SK-N-SH treated with all-trans-retinoic acid at 6 μM for 48 hours (cell line): ENCODE results near the gene LMNA.

Experiments used
- PPARA ChIP-seq: fragments of 250-450 bp; sonication (Bioruptor Pico); IDR thresholded peaks from 2 replicates; pipeline ENCODE4 v1.5.0; 2020; ENCODE audit warnings: mild to moderate bottlenecking, borderline replicate concordance
- ZFP3 ChIP-seq: fragments of 250-450 bp; sonication (Bioruptor Pico); IDR thresholded peaks from 2 replicates; pipeline ENCODE4 v1.5.0; 2020; ENCODE audit warnings: mild to moderate bottlenecking, moderate library complexity
- ZNF70 ChIP-seq: fragments of 450-650 bp; formaldehyde crosslinking; IDR thresholded peaks from 2 replicates; pipeline ENCODE4 v1.5.0; 2020; ENCODE audit warnings: mild to moderate bottlenecking, moderate library complexity

GRCh38 chr1:156134716-156135435, 20.4 kb downstream of the LMNA start:
- no peak for TF ChIP-seq ZNF70 (CRISPR knock-in tag)
- TF ChIP-seq ZFP3 (CRISPR knock-in tag) = no peak
- no peak for TF ChIP-seq PPARA (CRISPR knock-in tag)
